Cerebellar nuclear complex (tissue), 1 donor: ENCODE measurements around the gene RAX2.
"Not testable (repeated sequence)": the region's sequence is repeated elsewhere in the genome, so short reads cannot be mapped to it uniquely, and the experiment has no call there.

Experiments used
- DNase-seq, 2 experiments: peaks; one replicate each; lab custom pipeline; 2025; lab: John Stamatoyannopoulos, UW

Gene RAX2

DNA sequence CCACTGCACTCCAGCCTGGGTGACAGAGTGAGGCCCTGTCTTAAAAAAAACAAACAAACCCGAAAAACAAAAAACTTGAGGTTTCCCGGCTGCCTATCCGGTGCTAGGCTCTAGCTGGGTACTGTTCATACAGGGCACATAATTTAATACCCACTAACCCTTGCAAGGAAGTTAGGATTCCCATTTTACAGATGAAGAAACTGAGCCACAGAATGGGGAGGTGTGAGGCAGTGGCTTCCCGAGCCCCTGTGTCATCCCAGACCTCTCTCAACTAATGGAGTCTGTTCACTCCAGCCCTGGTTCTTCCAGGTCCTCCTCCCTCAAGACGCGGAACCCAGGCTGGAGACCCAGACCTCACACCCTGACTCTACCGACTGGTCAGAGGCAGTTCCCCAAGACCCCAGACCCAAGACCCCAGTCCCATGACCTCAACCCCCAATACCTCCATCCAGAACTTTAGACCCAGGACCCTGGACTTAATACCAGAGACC is 11.1 kb downstream of the RAX2 start:
- DNase-seq: no peak

DNA sequence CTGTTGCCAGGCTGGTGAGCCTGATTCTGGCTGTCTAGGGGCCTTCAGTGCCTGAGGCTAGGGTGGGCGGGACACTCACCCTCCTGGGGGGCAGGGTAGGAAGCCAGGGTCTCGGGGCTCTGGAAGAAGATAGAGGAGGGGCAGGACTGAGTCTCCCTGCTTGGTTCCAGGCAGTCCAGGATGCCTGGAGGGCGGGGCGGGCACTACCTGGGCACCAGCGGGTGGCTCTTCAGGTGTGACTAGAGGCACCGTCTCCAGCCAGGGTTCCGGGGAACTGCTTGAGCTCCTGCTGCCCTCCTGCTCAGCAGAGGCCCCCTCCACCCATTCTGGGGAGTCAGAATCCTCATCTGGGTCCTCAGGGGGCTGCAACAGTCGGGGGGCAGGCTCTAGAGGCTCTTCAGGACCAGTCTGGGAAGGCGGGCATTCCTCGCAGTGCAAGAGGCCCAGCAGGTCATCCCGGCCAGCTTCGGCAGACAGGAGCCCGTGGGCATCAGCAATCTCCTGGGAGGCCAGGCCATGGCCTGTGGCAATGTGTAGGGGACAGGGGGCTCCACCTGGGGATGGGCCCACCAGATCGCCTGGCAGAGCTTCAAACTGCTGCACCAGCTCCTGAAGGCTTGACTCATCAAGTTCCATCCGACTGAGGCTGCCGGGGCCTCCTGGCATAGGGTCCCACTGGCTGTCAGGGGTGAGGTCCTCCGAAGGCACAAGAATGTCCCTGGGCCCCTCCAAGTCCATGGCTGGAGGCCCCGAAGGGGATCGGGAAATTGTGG is 12.4 kb downstream of the RAX2 start:
- no peak for DNase-seq

DNA sequence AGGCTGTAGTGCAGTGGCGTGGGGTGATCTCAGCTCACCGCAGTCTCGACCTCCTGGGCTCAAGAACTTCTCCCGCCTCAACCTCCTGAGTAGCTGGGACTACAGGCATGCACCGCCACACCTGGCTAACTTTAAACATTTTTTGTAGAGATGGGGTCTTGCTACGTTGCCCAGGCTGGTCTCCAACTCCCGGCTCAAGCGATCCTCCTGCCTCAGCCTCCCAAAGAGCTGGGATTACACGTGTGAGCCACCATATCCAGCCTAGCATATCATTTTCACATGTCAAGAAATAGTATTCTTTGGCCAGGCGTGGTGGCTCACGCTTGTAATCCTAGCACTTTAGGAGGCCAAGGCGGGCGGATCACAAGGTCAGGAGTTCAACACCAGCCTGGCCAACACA is 13.7 kb downstream of the RAX2 start:
- DNase-seq: not testable (repeated sequence)

DNA sequence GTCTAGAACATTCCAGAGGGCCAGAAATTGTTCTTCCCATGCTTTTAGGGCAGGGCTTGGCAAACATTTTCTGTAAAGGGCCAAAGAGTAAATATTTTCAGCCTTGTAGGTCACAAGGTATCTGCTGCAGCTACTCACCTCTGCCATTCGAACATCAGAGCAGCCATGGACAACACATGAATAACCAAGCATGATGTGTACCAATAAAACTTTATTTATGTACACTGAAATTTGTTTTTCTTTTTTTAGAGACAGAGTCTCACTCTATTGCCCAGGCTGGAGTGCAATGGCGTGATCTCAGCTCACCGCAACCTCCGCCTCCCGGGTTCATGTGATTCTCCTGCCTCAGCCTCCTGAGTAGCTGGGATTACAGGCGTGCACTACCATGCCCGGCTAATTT is 14.3 kb downstream of the RAX2 start:
- not testable (repeated sequence) for DNase-seq

DNA sequence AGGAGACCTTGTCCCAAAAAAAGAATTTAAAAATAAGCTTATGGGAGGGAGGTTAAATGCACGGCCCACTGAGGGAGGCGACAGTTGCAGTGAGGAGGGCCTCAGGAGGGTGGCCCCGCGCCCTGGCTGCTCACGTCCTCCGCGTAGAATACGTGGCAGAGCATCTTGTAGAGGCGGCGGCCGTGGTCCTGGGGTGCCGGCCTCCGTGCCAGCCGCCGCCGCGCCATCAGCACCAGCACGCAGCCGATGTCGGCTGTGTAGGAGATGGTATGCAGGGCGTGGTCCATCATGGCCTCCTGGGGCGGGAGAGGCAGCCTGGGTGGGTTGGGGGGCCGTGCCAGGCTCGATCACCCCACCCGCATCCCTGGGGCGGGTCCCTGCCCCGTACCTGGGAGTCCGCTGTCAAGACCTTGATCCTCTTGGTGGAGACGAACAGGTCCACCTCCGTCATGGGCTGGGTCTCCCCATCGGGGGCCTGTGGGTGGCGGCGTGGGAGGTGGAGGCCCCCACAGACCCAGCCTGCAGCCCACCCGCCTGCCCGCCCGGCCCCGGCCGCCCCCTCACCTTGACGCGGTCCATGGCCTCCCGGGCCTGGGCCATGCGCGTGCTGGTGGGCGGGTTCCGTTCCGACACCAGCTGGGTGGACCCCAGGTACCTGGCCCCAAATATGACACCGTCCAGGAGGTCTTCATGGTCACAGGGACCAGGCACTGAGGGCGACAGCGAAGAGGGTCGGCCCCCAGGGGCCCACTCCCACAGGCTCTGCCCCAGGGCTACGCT is 18.2 kb downstream of the RAX2 start:
- no peak for DNase-seq

DNA sequence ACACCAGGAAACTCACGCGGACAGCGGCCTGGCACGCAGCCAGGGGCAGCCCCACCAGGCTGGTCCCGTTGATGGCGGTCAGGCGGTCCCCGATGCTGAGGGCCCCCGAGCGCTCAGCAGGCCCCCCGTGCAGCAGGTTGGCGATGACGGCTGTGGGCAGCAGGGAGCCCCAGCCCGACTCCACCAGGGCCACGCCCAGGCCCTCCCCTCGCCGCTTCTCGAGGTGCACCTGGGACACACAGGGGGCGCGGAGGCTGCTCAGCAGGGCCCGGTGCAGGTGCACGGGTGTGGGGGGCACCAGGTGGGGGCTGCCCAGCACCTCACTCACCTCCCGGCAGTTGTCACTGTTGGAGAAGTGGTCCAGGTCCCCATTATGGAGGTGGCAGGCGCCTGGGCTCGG is 19.5 kb downstream of the RAX2 start:
- DNase-seq: no peak

DNA sequence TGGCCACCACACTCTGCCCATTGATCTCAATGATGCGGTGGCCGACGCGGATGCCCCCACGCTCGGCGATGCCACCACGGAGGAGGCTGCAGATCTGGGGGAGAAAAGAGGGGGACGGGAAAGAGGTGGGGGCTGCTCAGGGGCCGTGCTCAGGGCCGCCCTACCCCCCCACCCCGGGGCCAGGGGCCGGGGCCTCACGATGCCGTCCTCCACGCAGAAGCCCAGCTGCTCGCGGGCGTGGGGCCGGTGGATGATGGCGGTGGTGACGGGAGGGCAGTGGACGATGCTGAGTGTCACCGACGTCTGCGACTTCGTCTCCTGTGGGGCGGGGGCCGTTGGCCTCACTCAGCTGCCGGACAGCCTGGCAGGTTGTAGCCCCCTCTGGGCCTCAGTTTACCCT is 20.8 kb downstream of the RAX2 start:
- no peak for DNase-seq

DNA sequence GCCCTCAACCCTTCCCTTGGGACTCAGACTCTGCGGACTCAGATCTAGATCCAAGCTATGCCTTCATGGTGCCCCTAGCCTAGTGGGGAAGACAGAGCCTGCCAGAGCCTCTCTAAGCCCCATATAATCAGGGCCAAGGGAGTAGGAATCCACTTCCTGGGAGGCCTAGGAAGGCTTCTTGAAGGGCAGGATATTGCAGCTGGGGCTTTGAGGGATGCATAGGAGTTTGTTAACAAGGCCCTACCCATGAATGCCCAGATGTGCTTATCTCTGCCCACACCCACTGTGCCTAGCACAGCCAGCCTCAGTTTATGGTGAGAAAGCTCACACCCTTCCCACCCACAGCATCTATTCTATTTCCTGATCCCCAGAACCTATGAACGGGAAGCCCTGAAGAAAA is 21.8 kb downstream of the RAX2 start:
- DNase-seq: no peak

DNA sequence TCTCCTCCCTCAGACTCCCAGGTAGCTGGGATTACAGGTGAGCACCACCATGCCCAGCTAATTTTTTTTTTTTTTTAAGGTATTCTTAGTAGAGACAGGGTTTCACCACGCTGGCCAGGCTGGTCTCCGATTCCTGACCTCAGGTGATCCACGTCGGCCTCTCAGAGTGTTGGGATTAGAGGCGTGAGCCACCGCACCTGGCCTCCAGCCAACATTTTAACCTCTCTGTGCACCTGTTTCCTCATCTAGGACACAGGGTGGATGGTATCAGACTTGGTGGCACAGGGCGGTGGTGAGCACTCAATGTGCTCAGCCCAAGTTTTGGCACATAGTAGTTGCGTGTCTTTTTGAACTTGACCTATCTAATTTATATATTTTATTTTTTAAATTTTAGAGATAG is 23.1 kb downstream of the RAX2 start:
- no peak for DNase-seq

DNA sequence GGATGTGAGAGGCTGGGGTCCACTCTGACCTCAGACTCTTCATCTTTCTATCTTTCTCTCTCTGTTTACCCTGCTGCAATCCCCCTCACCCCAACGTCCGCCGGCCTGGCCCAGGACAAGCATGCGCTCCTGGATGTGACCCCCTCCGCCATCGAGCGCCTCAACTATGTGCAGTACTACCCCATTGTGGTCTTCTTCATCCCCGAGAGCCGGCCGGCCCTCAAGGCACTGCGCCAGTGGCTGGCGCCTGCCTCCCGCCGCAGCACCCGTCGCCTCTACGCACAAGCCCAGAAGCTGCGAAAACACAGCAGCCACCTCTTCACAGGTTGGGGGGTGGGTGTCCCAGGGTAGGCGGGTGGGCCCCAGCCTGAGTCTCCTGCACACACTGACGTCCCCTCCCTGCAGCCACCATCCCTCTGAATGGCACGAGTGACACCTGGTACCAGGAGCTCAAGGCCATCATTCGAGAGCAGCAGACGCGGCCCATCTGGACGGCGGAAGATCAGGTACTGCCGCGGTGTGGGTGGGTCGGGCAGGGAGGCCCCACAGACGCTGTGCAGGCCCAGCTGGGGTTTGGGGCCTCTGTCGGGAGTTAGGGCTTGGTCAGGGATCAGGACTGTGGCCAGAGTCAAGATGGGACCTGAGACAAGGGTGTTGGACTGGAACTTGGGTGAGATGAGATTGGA is 25.5 kb downstream of the RAX2 start:
- no peak for DNase-seq

DNA sequence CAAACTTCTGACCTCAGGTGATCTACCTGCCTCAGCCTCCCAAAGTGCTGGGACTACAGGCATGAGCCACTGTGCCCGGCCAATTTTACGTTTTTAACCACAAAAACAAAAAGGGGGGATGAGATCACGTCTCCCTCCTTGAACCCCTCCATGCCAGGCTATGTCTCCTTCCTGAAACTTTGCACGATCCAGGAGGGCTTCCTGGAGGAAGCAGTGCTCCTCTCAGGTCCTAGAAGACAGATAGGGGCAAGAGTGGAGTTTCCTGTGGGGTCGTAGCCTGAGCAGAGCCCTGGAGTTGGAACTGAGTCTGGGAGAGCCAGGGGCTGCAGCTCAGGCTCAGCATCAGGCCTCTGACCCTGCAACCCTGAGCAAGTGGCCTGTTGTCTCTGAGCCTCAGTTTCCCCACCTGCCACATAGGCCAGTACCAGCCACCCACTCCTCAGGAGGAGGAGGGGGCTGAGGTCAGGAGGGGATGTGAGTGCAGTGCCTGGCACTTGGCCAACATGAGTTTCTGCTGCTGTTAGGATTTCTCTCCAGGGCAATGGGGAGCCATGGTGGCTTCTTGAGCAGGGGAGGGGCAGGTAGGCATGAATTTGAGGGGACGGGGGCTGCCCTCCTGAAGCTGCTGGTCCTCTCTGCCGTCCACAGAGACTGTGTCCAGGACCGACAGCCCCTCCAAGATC is 26.5 kb downstream of the RAX2 start:
- DNase-seq: no peak

DNA sequence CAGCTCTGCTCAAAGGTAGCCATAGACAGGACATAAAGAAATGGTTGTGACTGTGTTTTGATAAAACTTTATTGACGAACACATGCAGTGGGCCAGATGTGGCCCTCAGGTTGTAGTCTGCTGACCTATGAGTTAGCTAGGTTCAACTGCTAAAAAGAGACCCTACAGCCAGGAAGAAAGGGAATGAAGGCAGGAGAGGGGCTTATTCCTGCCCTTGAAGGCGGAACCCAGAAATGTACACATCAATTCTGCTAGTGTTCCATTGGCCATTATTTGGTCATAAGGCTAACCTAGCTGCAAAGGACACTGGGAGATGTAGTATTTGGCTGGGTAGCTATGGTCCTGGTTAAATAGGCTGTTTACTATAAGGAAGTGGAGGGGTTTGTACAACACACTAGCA is 28.5 kb downstream of the RAX2 start:
- no peak for DNase-seq

DNA sequence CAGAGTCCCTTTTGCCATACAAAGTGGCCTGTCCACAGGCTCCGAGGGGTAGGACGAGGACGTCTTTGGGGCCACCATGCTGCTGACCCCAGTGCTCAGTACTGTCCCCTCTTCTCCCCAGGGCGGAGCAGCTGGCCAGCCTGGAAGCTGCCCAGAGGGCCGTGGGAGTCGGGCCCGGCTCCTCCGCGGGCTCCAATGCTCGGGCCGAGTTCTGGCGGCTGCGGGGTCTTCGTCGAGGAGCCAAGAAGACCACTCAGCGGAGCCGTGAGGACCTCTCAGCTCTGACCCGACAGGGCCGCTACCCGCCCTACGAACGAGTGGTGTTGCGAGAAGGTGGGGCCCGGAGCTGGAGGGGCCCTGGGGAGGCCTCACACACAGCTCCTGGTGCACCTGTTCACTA is 31.6 kb downstream of the RAX2 start:
- DNase-seq: no peak

DNA sequence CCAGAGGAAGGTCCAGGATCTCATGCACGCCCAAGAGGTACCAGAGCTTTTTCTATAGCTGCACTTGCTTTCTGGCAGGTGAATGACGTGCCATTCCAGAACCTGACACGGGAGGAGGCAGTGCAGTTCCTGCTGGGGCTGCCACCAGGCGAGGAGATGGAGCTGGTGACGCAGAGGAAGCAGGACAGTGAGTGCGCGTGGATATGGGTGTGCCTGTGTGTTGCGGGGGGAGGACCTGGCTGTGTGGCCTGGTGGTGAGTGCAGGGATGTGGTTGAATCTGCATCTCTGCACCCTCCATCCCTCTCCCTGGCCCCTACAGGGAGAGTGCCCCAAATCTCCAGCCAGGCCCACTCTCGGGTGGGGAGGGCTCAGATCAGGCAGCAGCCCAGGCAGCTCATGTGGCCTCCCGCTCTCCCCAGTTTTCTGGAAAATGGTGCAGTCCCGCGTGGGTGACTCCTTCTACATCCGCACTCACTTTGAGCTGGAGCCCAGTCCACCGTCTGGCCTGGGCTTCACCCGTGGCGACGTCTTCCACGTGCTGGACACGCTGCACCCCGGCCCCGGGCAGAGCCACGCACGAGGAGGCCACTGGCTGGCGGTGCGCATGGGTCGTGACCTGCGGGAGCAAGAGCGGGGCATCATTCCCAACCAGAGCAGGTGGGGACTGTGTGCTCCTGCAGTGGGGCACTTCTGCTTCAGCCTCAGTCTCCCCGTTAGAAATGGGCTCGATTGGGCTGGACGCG is 33.4 kb downstream of the RAX2 start:
- DNase-seq: no peak

DNA sequence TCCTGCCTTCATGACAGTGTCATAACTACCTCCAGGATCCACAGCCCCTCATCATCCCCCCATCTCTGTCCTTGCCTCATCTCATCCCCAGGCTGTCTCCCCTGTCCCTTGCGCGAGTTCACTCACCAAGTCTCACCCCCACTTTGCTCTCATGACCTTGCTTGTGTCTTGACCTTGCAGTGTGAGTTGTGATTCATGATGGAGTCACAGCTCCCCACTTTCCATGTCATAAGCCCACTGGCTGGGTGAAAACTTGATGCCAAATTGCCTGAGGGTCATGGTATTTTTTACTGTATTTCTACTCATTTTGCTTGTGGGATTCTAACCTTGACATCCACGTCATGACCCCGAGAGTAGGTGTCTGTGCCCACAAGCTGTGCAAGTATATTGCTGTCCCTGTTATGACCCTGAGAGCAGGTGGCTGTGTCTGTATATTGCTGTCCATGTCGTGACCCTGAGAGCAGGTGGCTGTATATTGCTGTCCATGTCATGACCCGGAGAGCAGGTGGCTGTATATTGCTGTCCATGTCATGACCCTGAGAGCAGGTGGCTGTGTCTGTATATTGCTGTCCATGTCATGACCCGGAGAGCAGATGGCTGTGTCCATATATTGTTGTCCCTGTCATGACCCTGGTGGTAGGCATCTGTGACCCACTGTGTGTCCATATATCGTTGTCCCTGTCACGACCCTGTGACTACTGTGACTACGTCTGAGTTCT is 34.4 kb downstream of the RAX2 start:
- no peak for DNase-seq

DNA sequence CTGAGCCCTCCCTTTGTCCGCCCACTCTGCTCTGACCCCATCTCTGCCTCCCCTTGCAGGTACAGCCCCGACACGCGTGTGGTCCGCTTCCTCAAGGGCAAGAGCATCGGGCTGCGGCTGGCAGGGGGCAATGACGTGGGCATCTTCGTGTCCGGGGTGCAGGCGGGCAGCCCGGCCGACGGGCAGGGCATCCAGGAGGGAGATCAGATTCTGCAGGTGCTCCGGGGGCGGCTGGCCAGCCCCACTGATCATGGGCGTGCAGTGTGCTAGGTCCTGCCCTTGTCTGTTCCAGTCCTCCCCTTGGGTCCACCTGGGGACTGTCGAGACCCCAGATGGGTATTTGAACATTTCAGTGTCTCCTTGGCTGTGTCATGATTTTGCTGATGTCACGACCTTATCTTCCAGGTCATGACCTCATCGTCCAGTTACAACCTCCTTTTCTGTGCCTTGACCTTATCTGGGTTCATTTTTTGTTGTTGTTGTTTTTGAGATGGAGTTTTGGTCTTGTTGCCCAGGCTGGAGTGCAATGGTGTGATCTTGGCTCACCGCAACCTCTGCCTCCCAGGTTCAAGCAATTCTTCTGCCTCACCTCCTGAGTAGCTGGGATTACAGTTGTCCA is 35.8 kb downstream of the RAX2 start:
- DNase-seq: no peak

DNA sequence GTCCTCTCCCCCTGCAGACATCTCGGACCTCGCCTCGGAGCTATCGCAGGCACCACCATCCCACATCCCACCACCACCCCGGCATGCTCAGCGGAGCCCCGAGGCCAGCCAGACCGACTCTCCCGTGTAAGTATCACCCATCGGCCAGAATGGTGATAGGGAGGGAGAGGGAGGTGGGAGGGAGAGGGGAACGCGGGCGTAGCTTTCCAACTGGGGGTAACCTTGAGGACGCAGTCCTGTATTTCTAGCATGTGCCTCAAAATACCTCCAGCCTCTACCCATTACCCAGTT is 37.8 kb downstream of the RAX2 start:
- DNase-seq: no peak

DNA sequence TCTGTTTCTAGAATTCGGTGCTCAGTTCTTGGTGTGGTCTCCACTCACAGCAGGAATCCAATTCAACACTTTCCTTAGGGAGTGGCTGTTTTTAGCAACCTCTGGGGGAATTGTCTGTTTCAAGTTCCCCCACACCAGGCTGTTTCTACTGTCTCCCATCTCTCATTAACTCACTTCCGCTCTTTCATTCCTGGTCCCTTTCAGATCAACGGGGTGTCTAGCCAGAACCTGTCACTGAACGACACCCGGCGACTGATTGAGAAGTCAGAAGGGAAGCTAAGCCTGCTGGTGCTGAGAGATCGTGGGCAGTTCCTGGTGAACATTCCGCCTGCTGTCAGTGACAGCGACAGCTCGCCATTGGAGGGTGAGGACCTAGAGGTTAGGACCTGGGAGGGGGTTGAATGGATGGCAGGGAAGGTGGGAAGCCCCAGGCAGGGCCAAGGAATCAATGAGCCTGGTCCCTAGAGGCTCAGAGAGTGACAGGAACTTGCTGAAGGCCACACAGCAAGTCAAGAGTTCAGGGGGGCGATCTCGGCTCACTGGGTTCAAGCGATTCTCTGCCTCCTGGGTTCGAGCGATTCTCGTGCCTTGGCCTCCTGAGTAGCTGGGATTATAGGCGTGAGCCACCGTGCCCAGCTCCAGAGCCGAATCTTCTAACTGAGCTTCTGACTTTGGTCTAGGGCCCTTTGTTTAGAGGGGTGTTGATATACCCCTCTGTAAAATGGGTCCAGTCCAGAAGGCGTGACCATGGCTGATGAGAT is 38.3 kb downstream of the RAX2 start:
- no peak for DNase-seq

DNA sequence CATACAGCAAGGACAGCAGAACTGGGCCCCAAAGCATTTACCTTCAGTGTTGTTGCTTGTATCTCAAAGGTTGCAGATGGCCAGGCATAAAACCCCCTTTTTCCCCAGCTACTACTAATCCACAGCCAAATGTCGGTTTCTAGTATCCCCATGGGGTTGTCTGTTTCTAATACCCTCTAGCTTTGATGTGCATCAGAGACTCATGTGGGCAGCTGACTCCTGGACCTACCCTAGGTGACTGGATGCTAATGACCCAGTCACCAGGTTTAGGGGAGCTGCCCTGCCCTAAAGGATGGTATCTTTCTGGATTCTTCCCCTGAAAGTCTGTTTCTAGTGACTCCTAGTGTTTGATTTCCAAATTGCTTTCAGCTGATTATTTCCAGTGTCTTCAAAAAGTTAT is 39.9 kb downstream of the RAX2 start:
- DNase-seq: no peak

DNA sequence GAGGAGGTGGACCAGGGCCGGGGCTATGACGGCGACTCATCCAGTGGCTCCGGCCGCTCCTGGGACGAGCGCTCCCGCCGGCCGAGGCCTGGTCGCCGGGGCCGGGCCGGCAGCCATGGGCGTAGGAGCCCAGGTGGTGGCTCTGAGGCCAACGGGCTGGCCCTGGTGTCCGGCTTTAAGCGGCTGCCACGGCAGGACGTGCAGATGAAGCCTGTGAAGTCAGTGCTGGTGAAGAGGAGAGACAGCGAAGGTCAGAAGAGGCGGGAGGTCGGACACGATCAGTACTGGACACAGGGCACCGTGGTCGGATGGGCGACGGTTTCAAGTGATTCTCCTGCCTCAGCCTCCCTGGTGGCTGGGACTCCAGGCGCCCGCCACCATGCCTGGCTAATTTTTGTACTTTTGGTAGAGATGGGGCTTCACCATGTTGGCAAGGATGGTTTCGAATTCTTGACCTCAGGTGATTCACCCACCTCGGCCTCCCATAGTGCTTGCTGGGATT is 41.5 kb downstream of the RAX2 start:
- DNase-seq: no peak
